Hippocampal formation (tissue), 2 donors: Measurements from ENCODE around the gene CHMP2A.
"Not testable (repeated sequence)": the region's sequence is repeated elsewhere in the genome, so short reads cannot be mapped to it uniquely, and the experiment has no call there.

Experiments
- DNase-seq, 2 donors: peaks; one replicate each; lab custom pipeline; 2025; lab: John Stamatoyannopoulos, UW

Gene CHMP2A

DNA sequence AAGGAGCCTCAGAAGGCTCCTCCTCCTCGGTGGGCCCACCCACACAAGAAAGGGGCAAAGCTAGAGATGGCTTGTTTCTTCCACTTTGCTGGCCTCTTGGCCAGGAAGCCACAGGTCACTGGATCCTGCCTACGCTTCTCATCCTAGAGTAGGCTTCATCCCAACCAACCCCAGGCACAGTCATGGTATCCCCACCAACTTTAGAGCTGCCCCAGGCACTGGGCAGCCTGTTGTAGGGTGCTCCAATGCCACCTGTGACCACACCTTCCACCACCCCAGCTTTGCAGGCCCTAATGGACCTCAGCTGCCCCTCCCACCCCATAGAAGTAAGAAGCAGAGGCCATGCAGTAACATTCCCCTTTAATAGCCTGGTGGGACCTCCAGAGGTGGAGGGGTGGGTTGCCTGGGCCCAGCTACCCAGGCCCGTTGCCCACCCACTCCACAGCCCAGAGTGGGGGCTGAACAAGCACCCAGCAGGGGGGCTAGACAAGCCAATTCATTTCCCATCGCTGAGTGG, 522 bp upstream of the CHMP2A start:
- DNase-seq = no peak

DNA sequence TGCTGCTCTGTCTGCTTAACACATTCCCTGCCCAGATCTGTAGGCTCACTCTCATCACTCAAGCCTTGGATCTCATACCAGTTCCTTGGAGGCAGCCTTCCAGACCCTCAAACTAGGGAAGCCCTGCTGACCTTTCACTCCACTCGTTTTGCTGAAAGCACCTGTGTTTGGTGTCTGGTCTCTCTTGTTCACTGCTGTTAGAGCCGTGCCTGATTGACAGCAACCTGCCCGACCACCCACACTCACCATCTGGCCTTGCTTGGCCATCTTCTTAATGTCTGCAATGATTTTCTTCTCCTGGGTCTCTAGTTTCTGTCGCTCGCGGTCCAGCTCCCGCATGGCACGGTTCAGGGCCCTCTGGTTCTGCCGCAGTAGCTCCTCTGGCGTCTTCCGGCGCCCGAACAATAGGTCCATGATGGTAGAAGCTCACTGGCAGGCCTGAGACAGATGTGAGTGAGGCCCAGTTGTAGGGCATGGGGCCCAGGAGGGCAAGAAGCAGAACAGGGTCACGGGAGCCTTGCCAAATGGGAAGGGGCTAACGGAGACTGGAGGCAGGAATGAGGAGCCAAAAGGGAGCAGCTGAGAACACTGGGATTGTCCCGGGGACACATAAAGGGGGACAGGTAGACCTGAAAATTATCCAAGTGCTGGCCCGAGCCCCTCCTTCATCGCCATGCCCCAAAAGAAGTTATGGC, 959 bp downstream of the CHMP2A start:
- DNase-seq = no peak

DNA sequence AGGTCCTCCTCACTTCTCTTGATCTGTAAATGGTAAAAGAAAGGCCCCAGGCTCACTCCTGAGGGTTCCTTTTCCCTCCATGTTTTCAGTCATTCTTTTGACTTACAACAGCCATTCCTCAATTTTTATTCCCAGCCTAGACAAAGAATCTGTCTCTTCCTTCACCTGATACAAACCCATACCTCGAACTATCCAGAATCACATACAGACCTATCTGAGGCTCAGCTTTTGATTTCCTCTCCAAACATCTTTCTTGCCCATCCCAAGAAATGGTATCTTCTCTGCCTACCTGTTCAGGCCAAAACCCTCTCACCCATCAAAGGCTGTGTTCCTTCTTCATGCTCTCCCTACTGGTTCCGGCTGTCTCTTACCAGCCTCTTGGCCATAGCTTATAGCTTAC, 2.2 kb downstream of the CHMP2A start:
- DNase-seq = no peak

DNA sequence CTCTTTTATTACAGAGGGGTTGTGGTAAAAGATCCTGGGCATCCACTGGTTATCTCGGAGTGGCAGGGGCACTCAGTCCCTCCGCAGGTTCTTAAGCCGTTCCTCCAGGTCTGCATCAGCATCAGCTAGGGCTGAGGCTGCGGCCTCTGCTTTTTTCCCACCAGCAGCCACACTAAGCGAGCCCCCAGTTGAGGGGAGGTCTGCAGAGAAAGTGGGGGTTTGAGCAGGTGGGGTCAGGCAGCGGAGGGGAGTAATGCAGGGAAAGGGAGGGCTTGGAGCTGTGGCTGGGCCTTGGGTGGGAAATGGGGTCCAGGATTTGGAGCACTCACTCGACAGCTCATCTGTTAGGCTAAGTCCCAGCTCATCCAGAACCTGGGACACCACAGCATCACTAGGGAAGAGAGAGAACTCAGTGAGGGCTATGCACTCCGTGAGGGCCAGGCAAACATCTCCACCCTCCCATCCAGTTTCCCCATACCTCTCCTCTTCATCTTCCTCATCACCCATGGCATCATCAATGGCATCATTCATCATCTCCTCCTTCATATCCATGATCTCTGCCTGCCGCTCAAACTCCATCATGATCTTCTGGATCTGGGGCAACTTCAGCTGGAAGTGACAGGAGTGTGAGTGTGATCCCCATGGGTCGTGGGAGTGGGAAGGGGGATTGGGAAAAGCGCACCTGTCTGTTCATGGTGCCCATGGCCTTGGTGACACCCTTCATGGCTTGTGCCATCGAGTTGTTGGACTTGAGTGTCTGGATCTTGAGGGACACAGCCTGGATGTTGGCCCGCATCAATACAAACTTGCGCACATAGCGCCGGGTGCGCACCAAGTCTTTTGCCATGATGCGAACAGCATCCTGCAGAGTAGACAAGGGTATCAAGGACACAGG, 3.1 kb downstream of the CHMP2A start:
- DNase-seq = no peak

DNA sequence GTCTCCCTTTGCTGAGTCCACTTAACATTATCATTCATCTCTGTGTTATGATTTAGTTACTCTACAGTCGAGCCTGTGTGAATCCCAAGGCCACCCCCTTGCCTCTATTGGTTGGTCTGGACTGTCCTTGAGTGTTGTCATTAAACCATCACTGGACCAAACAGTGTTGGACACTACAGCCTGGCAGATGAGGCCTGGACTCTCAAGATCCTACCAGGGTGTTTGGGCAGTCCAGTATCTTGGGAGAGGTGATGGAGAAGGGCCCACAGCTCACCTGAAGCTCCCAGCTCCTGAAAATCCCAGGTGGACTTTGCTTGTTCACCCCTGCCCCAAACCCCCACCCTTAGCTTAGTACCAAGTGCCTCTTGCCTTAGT, 3.8 kb downstream of the CHMP2A start:
- DNase-seq = no peak

DNA sequence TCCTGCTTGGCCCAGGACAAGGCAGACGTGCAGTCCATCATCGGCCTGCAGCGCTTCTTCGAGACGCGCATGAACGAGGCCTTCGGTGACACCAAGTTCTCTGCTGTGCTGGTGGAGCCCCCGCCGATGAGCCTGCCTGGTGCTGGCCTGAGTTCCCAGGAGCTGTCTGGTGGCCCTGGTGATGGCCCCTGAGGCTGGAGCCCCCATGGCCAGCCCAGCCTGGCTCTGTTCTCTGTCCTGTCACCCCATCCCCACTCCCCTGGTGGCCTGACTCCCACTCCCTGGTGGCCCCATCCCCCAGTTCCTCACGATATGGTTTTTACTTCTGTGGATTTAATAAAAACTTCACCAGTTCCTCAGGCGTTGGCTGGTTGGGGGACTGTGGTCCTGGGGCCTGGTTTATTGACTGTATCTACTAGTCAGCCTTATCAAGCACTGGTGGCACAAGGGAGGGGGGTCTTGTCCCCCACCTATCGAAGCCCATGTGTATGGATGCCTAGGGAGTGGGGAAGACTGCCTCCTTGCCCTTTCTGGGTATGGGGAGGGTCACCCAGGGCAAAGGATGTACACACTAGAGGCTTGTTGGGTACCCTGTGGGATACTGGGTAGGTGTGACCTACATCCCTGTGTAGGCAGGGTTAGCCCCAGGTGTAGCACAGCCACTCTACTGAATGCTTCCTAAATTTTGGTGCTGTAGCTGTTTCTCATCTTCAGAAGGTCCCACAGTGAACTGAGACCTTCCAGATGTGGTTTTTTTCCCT, 4.4 kb downstream of the CHMP2A start:
- no peak for DNase-seq

DNA sequence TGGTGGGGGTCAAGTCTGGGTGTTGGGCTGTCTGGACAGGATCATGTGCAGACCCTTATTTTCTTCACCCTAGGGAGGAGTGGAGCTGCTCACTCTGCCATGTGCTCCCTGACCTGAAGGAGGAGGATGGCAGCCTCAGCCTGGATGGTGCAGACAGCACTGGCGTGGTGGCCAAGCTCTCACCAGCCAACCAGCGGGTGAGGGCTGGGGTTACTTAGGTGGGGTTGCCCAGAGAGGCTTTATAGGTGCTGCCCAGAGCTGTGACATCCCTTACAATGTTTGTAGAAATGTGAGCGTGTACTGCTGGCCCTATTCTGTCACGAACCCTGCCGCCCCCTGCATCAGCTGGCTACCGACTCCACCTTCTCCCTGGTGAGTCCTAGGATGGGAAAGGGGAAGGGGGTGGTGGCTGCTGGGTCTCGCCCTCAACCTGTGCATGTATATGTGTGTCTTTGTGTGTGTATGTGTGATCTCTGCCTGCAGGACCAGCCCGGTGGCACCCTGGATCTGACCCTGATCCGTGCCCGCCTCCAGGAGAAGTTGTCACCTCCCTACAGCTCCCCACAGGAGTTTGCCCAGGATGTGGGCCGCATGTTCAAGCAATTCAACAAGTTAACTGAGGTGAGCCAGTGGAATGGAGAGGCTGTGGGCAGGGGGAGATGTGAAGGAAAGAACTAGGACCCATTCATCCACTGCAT, 5.1 kb downstream of the CHMP2A start:
- DNase-seq = no peak

DNA sequence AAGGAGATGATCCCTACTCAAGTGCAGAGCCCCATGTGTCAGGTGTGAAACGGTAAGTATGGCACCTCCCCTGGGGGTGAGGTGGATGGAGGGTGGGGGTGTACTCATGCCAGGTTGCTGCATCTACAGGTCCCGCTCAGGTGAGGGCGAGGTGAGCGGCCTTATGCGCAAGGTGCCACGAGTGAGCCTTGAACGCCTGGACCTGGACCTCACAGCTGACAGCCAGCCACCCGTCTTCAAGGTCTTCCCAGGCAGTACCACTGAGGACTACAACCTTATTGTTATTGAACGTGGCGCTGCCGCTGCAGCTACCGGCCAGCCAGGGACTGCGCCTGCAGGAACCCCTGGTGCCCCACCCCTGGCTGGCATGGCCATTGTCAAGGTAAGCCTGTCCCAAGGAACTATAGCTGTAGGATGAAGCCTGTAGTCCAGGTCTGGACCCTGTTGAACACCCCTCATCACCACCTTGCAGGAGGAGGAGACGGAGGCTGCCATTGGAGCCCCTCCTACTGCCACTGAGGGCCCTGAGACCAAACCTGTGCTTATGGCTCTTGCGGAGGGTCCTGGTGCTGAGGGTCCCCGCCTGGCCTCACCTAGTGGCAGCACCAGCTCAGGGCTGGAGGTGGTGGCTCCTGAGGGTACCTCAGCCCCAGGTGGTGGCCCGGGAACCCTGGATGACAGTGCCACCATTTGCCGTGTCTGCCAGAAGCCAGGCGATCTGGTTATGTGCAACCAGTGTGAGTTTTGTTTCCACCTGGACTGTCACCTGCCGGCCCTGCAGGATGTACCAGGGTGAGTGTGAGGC, 5.8 kb downstream of the CHMP2A start:
- no peak for DNase-seq

DNA sequence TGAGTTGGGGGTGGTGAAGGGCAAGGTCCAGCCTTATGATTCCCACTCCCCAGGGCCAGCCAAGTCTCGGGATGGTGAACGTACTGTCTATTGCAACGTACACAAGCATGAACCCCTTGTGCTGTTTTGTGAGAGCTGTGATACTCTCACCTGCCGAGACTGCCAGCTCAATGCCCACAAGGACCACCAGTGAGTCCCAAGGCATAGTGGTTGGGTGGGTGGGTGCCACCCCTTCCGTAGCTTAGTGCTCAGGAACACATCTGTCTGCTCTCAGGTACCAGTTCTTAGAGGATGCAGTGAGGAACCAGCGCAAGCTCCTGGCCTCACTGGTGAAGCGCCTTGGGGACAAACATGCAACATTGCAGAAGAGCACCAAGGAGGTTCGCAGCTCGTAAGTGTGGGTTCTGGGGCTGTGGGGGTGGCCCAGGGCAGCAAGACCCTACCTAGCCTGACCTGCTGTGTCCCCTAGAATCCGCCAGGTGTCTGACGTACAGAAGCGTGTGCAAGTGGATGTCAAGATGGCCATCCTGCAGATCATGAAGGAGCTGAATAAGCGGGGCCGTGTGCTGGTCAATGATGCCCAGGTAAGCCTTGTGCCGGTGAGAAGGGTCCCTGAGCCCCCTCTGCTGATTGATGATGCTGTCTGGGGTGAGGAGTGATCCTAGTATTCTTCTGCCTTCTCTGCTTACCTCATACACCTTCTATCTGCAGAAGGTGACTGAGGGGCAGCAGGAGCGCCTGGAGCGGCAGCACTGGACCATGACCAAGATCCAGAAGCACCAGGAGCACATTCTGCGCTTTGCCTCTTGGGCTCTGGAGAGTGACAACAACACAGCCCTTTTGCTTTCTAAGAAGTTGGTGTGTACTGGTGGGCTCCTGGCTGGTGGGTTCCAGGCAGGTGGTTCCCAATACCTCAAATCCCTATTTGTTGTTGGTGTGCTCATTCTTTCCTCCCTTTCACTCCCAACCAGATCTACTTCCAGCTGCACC, 7.3 kb downstream of the CHMP2A start:
- DNase-seq = no peak

DNA sequence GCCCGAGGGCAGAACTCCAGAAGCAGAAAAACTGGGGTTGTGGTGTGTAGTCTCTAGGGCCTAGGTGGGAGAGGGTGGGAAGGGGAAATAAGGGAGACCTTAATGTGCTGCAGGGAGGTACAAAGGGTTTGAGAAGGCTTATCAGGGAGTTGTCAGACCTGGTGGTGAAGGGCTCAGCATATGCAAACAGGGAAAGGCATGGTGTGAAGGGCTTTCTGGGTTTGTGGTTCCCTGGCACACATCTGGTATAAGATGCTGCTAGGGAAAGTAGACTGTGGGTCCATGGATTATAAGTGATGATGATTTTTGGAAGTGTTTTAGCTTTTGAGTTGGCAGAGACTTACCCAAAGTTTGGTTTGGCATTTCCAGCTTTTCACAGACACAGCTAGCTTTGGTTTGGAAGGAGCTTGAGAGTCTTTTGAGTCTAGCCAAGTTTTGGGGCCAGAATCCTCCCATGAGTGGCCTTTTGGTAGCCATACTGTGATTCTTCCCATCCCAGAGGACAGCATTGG, 8.8 kb downstream of the CHMP2A start:
- DNase-seq = no peak

DNA sequence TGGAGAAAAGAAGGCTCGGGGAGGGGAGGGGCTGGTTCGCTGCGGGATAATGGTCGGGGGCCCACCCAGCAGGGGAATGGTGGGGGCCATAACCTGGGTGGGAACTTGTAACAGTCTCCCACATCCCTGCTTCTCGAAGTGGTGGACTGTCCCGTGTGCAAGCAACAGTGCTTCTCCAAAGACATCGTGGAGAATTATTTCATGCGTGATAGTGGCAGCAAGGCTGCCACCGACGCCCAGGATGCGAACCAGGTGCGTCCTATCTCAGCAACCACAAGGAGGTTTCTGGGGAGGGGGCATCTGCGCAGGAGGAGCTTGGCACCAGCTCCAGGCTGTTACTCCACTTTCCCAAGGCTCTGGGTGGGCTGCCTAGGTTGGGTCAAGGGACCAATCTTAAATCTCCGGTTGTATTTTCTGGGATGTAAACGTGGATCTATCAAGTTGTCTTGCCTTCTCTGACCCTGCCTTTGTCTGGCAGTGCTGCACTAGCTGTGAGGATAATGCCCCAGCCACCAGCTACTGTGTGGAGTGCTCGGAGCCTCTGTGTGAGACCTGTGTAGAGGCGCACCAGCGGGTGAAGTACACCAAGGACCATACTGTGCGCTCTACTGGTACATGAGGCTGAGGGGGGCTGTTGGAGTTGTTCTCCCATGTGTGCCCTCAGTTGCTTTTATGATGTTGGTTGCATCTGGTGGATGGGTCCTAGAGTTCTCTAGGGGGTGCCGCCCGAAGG, 9.5 kb downstream of the CHMP2A start:
- DNase-seq = no peak

DNA sequence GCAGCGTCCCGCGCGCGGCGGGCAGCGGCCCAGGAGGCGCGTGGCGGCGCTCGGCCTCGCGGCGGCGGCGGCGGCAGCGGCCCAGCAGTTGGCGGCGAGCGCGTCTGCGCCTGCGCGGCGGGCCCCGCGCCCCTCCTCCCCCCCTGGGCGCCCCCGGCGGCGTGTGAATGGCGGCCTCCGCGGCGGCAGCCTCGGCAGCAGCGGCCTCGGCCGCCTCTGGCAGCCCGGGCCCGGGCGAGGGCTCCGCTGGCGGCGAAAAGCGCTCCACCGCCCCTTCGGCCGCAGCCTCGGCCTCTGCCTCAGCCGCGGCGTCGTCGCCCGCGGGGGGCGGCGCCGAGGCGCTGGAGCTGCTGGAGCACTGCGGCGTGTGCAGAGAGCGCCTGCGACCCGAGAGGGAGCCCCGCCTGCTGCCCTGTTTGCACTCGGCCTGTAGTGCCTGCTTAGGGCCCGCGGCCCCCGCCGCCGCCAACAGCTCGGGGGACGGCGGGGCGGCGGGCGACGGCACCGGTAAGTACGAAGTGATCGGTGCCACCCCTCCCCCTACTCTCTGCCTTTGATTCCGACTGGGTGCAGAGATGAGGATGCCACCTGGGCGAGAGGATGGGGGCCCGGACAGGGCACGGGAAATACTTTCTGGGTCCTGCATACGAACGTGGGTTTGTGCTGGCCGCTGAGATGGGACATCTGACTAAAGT, 10.2 kb downstream of the CHMP2A start:
- no peak for DNase-seq

DNA sequence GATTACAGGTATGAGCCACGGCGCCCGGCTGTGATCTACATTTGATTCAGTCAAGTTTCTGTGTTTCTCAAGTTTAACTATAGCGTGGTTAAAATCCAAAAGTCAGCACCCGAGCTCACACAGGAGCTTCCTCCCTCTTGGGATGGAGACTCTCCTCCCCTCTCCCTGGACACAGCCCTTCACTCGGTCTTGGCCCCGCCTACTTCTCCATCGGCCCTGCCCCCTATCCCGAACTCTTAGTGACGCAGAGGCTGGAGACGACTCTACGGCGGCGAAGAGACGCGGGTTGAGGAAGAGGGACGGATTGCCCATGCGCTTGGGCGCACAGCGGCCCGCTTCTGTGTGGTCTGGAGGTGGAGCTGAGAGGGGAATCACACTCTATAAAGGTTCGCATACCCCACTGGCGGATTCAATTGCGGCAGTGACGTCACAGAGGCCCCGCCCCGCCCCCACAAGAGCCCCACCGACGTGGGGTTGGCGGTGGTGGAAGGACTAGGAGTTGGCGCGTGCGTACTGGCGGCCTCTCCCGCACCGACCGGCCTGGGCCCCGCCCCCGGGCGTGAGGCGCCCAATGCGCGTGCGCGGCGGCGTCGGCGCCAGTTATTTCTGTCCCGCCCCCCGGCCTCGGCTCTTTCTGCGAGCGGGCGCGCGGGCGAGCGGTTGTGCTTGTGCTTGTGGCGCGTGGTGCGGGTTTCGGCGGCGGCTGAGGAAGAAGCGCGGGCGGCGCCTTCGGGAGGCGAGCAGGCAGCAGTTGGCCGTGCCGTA, 10.9 kb downstream of the CHMP2A start, which contains the start of gene TRIM28:
TRIM28 (plus strand) TSS at position 239 of the 765 bp plus-strand sequence. CDS start 694 bp downstream, outside the sequence.
- no peak for DNase-seq

DNA sequence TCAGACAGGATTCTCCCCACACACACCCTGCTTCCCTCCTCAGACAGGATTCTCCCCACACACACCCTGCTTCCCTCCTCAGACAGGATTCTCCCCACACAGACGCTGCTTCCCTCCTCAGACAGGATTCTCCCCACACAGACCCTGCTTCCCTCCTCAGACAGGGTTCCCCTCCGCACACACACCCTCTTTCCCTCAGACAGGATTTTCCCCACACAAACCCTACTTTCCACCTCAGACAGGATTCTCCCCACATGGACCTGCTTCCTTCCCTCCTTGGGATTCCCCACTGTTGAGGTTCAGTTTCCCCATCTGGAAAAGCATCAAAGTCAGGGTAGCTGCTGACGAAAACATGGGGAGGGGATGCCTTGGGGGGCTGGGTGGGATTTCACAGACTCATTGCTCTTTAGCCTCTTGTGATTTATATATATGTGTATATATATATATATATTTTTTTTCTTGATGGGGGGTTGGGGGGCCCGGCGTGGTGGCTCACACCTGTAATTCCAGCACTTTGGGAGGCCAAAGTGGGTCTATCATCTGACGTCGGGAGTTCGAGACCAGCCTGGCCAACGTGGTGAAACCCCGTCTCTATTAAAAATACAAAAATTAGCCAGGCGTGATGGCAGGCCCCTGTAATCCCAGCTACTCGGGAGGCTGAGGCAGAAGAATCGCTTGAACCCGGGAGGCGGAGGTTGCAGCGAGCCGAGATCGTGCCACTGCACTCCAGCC, 12.1 kb downstream of the CHMP2A start:
- DNase-seq = not testable (repeated sequence)

DNA sequence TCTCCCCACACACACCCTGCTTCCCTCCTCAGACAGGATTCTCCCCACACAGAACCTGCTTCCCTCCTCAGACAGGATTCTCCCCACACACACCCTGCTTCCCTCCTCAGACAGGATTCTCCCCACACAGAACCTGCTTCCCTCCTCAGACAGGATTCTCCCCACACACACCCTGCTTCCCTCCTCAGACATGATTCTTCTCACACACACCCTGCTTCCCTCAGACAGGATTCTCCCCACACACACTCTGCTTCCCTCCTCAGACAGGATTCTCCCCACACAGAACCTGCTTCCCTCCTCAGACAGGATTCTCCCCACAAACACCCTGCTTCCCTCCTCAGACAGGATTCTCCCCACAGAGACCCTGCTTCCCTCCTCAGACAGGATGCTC, 15.7 kb downstream of the CHMP2A start:
- not testable (repeated sequence) for DNase-seq
